GM19328 (cell line): Measurements from ENCODE around the gene TGM2.

Source experiments
- ATAC-seq: cut with Tn5 transposase; IDR thresholded peaks from one replicate; pipeline ENCODE4 v1.9.1; 2021; ENCODE audit warnings: mild to moderate bottlenecking, moderate library complexity; ENCODE audit not compliant: unreplicated experiment

TGM2 gene

DNA sequence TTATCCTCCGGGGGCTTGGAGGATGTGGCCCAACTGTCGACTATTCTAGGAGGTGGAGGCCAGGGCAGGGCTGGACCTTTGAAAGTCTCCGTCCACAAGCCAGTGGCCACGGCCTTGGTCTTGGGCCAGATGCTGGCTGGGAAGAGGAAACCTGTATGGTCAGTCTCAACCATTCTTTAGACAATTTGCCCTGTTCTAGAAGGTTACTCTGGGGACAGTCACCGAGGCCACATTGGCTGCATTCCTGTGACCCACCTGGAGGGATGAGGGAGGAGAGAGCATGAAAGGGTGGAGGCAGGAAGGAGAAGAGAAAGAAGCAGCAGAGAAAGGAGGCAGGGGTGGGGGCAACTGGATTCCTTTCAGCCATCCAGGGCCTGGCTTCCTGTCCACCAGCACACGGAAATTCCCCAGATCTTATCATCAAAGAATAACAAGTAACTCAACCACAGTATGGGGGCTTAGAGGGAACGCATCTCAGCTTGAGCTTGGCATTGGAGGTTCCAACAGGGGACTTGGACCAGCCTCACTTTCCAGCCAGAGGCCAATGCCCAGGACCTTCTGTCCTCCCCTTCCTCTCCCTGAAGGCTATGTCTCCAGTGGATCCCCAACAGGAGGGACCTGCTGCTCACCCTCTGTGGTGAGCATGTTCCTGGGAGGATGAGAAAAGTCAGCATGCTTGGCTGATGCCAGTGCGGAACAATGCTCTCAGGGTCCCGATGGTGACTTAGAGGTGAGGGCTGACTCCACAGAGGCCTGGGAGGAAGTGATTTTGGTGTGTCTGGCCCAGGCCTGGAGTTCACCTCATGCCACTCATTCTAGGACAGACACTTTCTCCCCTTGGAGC, 30.4 kb downstream of the TGM2 start:
- no peak for ATAC-seq

- no peak for ATAC-seq
These were observed 31.2 kb downstream of the TGM2 start for GRCh38 chr20:38133680-38134426.

GRCh38 chr20:38132910-38133501, 32.1 kb downstream of the TGM2 start:
- ATAC-seq, result no peak

- no peak for ATAC-seq
These were observed 32.7 kb downstream of the TGM2 start for GRCh38 chr20:38132156-38132909.

DNA sequence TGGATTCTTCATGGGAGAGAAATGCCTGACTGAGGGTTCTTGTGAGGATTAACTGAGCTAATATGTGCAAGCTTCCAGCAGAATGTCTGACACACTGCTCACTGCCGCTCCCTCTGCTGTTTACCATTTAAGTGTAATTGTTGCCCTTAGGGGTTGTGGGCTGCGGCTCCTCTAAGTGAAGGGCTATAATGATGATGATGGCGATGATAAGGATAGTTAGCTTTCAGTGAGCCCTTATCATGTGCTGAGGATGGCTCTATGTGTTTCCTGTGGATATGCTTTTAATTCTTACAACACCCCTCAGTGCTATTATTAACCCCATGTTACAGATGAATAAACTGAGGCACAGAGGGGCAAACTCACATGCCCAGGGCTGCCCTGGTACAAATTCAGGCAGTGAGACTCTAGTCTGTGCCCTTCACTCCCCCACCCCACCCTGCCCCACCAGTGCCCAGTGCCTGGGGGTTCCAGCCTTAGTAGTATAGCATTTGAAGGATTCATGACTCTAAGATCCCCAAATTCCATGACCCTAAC, 33.4 kb downstream of the TGM2 start:
- ATAC-seq, result no peak

- no peak for ATAC-seq
These were observed 34.1 kb downstream of the TGM2 start for GRCh38 chr20:38130687-38131587.

DNA sequence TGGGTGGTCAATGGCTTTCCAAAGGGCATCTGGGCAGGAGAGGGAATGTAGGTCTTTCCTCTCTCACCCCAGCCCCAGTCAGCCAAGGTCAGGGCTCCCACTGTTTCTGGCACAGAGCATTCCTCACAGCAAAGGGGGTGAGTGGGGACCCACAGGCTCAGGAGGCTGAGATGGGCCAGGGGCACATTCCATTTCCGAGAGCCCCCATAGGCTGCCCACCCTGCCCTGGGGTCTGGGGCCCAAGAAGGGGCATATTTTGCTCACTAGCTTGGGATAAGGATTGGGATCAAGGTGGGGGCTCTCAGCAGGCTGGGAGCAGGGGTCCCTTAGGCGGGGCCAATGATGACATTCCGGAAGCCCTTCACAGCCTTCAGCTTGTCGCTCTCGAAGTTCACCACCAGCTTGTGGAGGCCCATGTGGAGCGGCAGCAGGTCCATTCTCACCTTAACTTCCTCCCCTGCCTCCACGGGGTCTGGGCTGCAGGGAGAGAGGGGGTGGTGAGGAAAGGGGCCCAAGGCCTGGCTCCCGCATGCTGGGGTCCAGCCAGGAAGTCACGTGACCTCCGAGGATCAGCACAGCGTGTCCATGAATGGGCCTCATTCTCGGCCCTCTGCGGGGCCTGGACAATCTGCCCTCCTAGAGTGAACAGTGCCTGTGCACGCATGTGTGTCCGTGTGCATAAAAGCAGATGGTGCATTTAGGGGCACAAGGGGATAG, 35.0 kb downstream of the TGM2 start:
- ATAC-seq, result no peak

- ATAC-seq, result no peak
These were observed 35.7 kb downstream of the TGM2 start for GRCh38 chr20:38129248-38129865.

DNA sequence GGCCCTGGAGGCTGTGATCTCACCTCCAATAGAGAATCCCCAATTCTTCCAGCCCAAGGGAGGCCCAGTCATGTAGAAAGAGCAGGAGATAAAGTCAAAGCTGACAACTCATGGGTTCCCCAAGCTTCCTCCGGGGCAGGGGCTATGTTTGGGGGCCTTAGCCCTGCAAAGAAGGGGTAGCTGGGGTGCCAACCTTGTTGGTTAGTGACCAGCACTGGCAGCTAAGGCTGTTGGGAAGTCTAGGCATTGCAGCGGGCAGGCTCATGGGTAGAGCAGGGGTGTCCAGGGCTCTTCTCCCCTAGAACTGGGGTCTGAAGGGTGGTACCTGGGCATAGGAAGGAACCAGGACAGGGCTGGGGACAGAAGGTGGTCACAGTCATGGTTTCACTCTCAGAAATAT, 36.4 kb downstream of the TGM2 start:
- ATAC-seq, result no peak

GRCh38 chr20:38127920-38128528, 37.0 kb downstream of the TGM2 start:
- no peak for ATAC-seq

GRCh38 chr20:38126932-38127621, 38.0 kb downstream of the TGM2 start:
- ATAC-seq, result no peak

- no peak for ATAC-seq
These were observed 38.7 kb downstream of the TGM2 start for GRCh38 chr20:38126146-38126921.

DNA sequence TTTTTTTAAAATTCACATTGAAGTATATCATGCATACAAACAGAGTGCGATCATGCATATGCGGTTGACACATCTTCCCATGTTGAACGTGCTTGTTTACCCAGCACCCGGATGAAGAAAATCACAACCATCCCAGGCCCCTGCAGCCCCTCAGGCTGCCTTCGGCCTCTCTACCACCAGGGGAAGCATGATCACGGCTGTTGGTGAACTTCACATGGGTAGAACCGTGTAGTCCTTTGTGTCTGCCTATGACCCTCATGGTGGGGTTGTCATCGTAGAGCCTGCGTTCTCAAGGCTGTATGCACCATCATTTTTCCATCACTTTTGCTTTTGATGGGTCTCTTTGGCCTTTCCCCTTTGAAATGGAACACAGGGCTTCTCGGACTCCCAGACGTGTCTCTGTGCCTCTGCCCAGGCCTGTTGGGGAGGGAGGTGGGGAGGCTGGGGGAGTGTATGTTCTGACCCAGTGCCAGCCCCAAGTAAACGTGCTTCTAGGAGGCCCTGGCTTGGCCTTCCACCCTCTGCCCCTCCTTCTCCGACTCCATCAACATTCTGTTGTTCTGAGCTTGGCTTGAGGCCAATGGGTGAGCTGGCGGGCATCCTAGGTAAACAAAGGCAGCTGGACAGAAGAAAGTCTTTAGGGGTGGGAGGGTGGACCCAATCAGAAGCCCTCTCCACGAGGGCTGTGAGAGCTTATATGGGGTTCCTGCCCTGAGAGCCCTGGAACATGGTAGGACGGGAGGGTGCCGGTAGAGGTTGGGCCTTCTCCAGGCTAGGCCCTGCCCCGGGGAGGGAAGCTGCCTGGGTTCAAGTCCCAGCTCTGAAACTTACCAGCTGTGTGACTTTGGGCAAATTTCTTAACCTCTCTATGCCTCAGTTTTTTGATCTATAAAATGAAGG, 39.7 kb downstream of the TGM2 start:
- ATAC-seq, result no peak

GRCh38 chr20:38123021-38123587, 42.0 kb downstream of the TGM2 start:
- ATAC-seq, result no peak

GRCh38 chr20:38121741-38122140, 43.3 kb downstream of the TGM2 start:
- ATAC-seq, result no peak

DNA sequence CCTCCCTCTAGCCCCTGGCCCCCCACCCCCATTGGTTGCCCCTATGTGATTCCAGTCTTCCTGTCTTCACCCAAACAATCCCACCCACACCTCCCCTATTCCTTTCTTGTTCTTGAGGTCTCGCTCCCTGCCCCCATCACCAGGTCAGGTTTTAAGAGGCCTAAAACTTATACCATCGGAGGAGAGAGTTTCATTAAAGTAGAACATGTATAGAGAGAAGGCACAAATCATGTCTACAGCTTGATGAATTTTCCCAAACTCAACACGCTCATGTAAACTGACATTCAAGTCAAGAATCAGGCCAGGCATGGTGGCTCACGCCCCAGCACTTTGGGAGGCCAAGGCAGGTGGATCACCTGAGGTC, 44.5 kb downstream of the TGM2 start:
- ATAC-seq, result no peak
